ENCODE measurements around the gene SLC6A2. TPM values are rescaled to one million over a fixed set of nuclear protein-coding genes. Genes with fewer than 3 reads are reported as not detected.

The SLC6A2 gene
- polyA plus RNA-seq, 1 donor, result 1.7 TPM

DNA sequence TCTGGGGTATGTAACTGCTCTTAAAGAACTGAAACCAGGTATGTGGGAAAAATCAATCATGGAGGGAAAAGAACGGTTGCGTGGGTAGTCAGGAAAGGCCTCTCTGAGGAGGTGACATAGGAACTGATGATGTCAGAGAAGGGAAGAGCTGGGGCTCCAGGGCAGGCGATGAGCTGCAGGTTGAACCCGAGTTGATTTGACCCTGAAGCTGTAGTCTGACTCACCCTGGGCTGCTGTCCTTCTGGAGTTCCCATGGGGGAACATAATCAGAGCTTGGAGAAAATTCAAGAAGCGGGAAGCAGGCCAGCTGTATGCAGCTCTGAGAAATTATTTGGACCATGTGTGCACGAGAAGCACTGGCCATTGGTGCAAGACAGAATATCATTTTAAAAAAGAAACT, 16.7 kb downstream of the SLC6A2 start:
- DNase-seq, result peak; percentile 82

DNA sequence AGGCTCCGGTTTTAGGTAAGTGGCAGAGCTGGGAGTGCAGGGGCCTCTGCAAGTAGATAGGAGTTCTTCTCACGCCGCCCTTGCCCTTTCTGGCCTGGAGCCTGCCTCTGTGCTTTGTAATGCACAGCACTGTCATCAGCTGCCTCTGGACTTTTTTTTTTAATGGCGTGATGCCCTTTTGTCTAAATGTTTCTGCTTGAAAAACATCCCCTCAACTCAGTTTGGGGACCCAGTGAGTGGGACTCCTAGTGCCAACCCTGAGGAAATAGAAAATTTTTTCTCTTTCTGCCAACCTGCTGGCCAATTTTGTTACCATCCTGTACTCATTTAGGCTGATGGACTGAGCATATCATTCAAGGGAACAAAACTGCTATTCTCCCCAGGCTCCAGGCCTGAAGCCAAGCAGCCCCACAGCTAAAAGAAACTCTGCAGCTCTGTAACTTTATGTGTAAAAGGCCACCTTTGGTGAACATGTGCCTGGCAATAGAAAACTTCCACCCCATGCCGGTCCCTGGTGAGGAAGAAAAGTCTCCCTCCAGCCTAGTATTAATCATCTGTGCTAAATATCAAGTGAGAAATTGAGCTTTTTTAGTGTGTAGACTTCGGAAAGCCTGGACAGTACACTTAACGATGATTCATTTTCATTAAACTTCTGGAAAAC, 22.5 kb downstream of the SLC6A2 start:
- DNase-seq, result peak; percentile 56

DNA sequence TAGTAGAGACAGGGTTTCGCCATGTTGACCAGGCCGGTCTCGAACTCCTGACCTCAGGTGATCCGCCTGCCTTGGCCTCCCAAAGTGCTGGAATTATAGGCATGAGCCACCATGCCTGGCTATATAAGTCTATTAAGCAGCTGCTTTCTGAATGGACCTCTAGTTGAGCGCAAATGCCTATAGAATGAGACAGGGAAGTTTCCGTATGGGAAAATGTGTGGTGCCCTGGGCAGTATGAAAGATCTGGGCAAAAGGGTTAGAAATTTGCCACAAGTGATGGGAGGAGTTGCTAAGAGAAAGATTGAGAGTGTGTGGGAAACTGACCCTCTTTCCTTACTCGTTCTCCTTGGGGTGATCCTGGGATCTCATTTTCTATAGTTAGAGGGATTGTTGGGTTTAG, 26.3 kb downstream of the SLC6A2 start:
- DNase-seq, result no peak

DNA sequence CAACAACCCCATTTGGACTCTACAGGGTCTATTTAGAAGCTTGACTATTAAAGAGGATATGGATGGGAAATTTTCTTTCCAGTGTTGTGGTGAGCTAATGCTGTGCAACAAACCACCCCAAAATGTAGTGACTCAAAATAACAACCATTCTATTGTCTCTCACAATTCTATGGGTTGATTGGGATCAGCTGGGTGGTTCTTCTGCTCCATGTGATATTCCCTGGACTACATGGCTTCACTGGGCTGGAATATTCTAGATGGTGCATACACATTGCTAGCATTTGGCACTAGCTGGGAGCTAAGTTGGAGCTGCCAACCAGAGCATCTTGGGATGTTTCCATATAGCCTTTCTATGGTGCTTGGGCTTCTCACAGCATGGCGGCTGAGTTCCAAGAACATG, 30.2 kb downstream of the SLC6A2 start:
- DNase-seq, result no peak

DNA sequence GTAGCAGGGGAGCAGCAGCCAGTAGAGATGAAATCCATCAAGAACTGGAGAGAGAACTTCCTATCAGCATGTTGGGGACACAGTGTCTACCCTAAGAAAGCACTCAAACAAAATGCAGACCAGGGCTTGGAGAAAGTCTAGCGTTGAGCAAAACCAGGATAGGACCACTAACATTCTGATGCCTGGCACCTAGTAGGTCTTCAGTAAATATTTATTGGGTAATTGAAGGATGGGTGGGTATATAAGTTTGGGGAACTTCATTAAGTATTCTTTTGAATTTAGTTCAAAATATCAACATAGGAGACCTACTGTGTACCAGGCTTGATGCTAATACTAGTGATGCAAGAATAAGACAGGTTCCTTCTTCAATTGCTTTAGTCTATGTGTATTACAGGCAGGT, 30.9 kb downstream of the SLC6A2 start:
- no peak for DNase-seq

DNA sequence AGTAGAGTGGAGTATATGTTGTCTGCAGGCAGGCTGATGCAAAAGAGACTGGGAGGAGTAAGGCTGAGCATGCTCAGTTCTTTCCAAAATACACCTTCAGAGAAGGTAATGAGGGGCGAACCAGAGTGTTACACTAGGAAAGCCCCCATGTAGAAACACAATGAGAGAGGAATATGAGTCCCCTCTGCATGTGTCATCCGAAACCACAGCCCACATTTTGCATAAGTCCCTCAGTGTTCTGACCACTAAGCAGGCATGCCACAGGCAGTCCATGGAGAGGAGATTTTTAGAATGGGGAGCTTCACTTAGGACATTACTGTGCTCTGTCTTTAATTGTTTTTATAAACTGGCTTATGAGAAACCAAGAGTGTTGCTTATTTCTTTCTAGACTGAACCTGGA, 32.0 kb downstream of the SLC6A2 start:
- DNase-seq, result no peak

DNA sequence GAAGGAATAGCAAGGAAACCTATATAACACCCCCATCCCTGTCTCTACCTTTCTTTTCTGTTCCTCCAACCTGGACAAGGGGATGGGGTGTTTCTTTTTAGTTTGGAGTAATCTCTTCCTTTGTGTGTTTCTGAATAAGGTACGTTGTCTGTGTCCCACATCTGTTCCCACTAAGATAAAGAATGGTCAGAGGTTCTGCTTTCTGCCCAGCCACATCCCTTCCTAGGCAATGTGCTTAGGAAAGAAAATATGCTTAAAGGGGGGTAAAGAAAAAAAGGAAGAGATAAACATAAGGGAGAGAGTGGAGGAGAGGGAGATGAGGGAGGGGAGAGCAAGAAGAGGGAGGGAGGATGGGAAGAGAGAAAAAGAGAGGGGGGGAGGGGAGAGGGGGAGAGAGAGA, 35.1 kb downstream of the SLC6A2 start:
- DNase-seq, result no peak

DNA sequence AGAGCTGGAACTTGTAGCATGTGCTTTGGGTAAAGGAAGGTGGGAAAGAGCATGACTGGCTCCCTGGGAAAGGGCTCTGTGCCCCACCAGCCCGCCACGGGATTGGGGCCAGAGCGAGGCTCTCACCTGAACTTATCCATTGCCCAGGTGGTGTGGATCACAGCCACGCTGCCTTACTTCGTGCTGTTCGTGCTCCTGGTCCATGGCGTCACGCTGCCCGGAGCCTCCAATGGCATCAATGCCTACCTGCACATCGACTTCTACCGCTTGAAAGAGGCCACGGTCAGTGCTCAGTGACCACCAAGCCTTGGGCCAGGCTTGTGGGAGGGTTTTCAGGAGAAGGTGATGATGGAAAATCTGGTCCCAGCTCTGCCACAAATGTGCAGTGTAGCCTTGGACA, 36.0 kb downstream of the SLC6A2 start:
- DNase-seq, result no peak

DNA sequence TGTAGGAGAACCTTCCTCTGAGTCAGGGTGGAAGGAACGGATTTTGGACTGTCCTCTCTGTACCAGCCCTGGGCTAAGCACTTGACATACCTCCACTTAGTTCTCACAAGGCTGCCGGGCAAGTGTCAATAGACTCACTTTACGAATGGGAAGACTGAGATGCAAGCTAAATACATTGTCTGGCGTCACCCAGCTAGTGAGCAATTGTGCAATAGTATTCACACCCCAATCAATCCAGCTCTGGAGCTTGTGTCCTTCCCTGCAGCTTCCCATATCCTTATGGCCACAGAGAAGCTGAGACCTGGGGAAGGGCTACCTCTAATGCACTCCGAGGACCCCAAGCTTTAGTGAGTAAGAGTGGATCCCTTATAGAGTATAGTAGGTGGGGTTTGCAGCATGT, 39.8 kb downstream of the SLC6A2 start:
- DNase-seq, result no peak

DNA sequence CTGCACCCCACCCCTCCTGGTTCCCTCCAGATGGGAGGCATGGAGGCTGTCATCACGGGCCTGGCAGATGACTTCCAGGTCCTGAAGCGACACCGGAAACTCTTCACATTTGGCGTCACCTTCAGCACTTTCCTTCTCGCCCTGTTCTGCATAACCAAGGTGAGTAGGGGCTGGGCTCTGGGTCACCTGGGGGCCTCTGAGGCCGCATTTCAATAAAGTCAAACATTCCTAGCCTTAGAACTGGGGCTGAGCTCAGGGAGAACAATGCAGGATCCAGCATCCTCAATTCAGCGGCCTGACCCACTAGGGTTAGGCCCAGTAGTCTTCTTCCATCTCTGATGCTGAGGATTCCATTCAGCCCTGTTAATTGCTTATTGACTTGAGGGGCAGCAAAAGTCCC, 42.1 kb downstream of the SLC6A2 start:
- DNase-seq, result no peak

DNA sequence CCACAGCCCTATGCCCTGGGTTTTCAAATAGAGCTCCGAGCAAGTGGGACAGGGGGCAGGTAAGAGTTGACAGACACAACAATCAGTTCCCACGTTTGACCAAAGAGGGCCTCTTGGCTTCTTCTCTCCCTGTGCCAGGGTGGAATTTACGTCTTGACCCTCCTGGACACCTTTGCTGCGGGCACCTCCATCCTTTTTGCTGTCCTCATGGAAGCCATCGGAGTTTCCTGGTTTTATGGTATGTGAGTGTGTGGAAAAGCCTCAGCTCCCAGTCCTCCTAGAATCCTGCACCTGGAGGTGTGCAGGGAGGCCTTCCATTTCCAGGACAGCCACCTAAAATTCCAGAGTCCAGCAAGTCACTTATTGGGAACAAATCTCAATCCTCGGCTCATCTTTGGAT, 42.5 kb downstream of the SLC6A2 start:
- DNase-seq, result no peak

DNA sequence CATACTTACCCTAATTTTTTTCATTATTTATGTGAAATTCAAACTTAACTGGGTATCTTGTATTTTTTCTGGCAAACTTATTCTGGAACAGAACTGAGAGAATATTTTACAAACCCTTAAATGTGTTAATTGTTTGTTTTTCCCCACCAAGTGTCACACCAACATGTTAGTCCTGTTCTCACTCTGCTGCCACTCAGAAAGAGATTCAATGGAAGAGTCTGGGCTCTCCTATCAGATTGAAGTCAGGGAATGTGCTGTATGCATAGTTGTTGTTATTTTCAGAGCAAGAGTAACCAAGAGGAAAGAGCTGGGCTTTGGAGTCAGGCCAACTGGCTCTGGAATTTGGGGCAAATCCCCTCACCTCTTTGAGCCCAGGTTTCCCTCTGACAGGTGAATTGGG, 43.2 kb downstream of the SLC6A2 start:
- DNase-seq, result no peak

DNA sequence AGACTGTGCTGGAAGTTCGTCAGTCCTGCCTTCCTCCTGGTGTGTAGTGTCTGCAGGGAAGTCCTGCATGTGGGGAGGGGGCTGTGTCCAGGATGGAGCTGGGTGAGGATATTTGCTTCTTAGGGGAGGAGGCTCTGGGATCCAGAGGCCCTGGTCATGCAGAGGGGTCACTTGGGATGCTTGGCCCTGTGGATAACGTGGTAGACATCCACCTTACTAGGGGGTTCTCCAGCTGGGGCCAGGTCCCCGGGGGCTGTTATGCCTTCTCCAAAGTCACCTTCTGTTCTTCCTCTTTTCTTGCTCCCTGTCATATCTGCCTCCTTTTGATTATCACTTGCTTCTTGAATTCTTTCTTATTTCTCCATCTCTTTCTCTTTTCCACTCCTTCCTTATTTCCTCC, 43.8 kb downstream of the SLC6A2 start:
- DNase-seq, result no peak

DNA sequence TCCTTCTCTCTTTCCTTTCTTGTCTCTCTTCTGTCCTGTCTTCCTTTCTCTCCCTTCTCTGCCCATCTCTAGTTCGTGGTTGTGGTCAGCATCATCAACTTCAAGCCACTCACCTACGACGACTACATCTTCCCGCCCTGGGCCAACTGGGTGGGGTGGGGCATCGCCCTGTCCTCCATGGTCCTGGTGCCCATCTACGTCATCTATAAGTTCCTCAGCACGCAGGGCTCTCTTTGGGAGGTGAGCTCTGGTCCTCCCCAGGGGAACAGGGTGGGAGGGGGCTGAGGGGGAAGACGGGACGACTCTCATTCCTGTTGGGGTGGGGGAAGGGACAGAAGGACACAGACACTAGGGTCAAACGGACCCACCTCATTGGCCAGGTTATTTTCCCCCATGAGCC, 44.3 kb downstream of the SLC6A2 start:
- no peak for DNase-seq

DNA sequence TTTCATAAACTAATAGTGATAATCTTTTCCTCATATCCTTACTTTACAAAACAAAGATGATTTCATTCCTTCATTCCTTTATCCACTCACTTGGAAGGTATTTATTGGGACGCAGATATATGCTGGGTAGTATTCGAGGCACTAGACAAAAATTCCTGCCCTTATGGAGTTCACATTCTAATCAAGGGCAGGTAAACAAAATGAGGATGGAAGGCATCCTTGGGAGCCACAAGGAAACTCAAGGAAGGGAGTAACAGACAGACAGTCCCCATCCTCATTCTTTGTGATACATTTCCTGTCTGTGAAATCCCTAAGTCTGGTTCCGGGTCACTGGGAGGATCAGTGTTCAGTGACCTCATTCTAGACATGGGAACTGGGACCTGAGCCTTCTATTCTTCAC, 45.2 kb downstream of the SLC6A2 start:
- DNase-seq, result no peak

DNA sequence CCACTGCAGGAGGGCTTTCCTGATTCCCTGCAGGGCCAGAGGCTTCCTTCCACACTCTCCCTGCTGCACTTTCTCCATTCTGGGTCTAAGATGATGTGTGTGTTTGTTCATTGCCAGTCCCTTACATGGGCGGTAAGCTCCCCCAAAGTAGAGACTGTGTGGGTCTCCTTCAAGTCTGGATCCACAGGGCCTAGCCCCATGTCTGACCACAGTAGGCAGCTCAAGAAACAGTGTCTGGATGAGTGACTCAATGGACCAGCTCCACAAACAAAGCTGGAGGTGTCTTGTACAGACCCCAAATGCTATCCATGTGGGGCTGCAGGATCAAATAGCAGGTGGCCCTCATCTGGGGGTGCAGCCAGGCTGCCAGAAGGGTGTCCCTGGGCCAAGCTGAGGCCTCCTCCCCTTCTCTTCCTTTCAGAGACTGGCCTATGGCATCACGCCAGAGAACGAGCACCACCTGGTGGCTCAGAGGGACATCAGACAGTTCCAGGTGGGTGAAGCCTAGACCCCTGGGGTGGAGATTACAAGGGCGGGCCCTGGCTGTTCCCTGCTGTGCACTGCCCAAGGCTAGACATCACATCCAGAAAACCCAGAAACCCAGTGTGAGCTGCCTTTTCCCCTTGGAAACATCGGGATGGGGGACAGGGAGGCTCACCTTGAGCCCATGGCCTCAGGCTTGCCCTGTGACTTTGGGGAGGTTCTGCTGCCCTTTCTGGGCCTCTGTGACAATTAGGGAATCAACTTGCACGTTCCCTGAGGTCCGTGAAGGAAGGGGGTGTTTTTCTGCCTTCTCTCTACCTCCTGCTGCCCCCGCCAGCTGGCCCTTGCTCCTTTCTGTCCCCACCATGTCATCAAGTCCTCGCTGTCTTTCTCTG, 45.9 kb downstream of the SLC6A2 start:
- DNase-seq, result no peak

DNA sequence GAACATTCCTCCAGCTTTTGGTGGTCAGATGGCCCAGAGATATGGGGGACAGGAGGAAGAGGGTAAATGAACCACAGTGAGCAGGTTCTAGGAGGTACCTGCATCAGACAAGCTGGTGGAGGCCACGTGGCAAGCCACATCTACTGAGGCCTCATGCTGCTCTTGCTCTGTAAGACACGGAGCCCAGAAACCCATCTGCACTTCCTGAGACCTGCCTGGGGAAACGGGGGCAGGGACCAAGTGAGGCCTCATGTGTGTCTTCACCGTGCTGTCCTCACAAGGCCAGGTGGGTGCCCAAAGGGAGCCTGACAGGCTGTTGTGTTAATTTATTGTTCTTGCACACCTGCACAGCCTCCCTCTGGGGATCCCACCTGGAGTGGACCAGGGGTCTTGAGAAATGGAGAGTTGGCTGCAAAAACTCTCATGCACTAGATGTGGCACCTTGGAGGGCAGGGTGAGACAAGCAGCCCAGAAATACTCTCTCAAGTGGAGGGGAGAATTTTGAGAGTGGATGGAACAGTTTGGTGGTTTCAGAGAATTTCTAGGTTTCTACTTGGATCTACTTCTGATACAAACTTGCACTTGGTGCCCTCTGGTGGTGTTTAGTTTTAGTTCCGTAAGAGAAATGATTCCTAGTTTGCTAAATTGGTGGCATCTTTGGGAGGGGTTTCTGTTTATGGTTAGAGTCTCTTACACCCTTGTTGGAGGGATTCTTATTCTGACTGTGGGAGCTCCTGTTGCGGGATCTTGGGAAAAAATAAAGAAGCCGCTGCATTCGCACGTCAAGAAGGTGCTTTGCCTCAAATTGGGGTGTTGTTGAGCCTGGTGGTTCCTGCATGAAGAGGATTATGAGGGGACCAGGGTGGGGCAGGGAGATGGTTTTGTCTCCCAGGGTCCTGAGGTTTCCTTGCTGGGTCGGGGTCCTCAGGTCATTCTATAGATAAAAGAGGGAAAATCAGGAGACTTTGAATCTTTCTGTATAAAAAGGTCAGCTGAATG, 47.5 kb downstream of the SLC6A2 start:
- DNase-seq, result peak; percentile 68

DNA sequence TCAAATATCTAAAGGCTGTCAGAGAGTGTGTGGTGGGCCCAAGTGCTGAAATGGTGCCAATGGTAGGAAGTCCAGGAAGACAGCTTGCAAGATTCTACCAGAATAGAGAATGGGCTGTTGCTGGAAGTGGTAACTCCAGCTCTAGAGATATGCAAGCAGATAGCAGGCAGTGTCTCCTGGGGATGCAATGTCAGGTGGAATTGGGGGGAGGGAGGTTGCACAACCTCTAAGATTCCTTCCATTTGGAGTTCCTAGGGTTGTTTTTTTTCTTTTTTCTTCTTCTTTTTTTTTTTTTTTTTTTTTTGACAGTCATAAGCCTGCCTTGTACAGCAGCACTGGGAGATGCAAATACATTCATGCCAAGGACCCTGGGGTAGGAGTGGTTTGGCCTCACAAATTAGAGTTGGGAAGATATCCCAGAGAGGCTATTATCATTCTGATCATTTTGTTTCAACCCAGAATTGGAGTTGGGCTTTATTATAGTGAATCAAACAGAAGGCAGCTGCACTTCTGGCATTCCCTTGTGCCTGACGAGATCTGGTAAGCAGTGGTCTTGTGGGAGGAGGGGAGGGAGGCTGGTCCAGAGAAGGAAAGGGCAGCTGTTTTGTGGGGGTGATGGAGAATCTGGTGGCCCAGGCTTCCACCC, 51.1 kb downstream of the SLC6A2 start:
- no peak for DNase-seq

DNA sequence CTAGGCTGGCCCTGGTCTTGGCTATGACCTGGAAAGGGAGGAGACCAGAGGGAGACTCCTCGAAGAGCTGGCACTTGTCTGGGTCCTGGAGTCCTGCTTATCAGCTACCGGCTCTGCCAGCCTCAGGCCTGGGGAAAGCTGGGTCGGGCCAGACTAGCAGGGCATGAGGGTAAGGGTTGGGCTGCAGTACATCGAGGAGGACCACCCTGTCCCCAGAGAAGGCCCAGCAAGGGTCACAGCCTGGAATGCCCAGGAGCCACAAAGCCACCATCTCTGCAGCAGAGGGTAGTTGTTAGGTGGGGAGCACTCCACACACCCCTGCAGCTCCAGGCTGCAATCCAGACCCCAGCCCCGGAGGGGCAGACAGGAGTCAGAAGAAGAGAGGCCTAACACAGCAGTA, 54.0 kb downstream of the SLC6A2 start:
- no peak for DNase-seq

DNA sequence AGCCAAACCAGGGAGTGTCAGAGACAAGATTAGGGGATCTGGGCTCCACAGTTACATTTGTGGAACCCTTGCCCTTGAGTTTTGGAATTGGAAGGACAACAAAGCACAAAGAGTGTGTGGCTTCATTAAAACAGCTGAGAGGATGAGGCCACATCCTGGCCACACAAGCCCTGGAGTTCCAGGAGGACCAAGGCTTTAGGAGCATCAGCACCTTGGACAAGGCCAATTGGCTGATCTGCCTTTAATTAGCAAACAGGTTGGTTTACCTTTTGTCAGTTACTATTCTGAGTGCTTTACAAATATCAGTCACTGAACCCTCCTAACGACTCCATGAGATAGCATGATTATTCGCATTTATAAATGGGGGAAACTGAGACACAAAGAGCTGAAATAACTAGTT, 54.7 kb downstream of the SLC6A2 start:
- DNase-seq, result no peak

DNA sequence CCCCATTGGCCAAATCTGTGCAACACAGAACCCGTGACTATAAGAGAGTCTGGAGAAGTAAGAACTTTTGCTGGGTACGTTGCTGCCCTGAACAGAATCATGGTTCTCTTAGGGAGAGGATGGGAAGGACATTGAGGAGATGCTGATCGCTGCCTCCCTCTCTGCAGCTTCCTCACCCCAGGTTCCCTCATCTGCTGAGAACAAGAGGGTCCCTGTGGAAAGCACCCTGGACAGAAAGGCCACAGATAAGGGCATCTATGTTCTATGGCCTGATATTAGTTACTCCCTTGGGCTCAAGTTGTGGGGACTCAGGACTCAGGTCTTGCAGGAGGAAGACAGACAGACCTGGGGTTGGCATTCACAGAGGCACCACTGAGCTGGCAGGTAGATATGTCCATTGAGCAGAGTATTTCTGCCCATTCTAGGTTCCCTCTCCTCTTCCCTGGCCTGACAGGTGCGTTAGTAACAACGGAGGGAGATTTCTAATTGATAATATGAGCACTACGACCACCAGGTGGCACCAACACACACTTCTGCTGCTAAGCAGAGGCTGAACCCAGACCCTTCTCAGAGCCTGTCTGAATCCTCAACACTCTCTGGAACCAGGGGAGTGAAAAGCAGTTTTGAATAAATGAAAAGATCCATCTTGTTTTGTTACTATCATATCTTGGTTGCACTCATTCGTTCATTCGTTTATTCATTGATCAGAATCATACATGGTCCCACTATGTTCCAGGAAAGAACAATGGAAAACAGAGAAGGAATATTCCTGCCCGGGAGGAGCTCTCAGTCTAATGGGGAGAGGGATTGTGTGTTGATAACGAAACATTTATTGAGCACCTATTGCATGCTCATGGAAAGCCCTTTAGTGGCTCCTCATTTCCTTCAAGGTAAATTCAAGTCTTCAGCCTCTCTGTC, 56.4 kb downstream of the SLC6A2 start:
- peak; percentile 69 for DNase-seq

Data from hindlimb muscle (tissue), 1 donor.